Mammary epithelial cell (primary cell): ENCODE results near the gene RHOT1.

Experiments used
- CTCF ChIP-seq, 2 donors: IDR thresholded peaks in 1 of 2; conservative IDR thresholded peaks in 1 of 2; 2 replicates each; pipeline ENCODE4 v1.5.1; 2011 to 2012; ENCODE audit warnings: inconsistent platforms in 2 of 2, low read length in 2 of 2, mild to moderate bottlenecking in 2 of 2, control low read depth in 1 of 2, low read depth in 1 of 2; ENCODE audit not compliant: insufficient read depth in 1 of 2; ENCODE audit errors: extremely low read depth in 1 of 2
- EZH2 ChIP-seq: IDR thresholded peaks from 2 replicates; pipeline ENCODE4 v1.6.1; 2012; ENCODE audit warnings: low read length, inconsistent platforms, borderline replicate concordance

GRCh38 chr17:32266389-32267301 is 124.3 kb downstream of the RHOT1 start:
- TF ChIP-seq CTCF (conservative IDR thresholded peaks at IDR 0.05 in 1 of 2, IDR thresholded peaks at IDR 0.05 in 1 of 2; ENCODE audit: extremely low read depth in 1 of 2, insufficient read depth in 1 of 2, low read depth in 1 of 2, low read length in 2 of 2) (no peak), EZH2 (peak; percentile 99)
